Measurements from ENCODE around the gene ARPC5L.

ARPC5L gene

DNA sequence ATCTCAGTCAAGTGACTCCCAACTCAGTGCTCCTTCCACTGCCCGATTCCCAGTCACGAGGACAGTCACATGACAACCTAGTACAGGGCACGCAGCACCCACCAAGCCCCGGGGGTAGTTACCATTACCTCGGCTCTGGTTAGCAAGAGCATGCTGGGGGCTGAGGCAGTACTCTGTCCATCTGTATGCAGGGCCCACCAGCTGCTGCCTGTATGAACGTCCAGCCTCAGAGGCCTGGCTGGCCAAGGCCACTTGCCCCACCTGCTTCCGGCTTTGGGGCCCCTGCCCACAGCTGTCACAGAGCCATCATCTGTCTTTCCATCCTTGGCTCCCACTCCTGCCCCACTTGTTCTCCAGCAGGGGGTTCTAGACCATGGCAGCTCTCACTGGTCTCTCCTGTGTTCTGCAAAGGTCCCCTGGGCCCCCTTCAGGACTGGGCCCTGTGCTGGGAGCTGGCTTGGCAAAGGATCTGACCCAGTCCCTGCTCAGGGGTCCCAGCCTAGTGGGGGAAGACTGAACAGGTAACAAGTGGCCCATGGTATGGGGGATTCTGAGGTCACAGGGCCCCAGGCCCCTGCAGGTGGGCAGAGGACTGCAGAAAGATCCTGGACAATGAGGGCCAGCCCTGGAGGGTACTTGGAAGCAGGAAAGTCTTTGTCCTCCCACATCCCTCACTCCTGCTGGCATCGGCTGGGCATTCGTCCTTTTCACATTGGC lies 3.4 kb upstream of the ARPC5L start:
- TF ChIP-seq, protein P1, sequence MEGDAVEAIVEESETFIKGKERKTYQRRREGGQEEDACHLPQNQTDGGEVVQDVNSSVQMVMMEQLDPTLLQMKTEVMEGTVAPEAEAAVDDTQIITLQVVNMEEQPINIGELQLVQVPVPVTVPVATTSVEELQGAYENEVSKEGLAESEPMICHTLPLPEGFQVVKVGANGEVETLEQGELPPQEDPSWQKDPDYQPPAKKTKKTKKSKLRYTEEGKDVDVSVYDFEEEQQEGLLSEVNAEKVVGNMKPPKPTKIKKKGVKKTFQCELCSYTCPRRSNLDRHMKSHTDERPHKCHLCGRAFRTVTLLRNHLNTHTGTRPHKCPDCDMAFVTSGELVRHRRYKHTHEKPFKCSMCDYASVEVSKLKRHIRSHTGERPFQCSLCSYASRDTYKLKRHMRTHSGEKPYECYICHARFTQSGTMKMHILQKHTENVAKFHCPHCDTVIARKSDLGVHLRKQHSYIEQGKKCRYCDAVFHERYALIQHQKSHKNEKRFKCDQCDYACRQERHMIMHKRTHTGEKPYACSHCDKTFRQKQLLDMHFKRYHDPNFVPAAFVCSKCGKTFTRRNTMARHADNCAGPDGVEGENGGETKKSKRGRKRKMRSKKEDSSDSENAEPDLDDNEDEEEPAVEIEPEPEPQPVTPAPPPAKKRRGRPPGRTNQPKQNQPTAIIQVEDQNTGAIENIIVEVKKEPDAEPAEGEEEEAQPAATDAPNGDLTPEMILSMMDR (IDR thresholded peaks at IDR 0.05; ENCODE audit: insufficient read depth, low read depth, low read length, missing control alignments): peak; percentile 13
- no peak overlapping the region for H3K4me3 ChIP-seq (ENCODE audit: low read depth, low read length)
- DNase-seq (ENCODE audit: low read depth): no peak

DNA sequence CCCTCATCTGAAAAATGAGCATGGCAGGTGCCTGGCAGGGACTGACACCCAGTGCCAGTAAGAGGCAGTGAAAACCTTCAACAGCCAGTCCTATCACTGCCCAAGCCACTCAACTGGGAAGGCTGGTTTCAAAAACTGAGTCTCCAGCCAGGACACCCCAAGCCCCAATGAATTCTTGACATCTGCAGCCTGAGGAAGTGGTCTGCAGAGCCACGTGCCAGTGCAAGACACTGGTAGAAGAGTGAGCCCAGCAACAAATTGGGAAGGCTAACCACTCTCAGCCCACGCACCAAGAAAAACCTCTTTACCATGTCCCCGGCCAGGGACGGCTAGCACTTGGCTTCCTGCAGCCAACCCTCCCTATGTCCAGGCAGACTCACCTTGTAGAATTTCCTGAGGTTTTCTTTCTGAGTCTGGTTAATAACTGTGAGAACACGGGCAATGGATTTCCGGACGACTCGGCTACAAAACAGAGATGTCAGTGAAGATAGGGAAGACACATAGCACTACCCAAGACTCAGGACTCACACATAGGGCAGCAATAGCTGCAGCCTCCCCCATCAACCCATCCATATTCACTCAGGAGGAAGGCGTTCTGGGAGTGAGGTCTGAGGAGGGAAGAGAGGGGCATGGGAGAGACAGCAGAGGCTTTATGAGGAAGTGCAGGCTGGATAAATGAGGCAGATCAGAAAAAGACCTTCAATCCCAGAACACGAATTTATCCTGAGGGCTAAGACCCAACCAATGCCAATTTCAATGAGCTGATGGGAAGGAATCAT lies 1.9 kb upstream of the ARPC5L start:
- TF ChIP-seq, protein P1 (IDR thresholded peaks at IDR 0.05; ENCODE audit: insufficient read depth, low read depth, low read length, missing control alignments): no peak
- peak overlapping the region; percentile 73 for H3K4me3 ChIP-seq (ENCODE audit: low read depth, low read length)
- no peak for DNase-seq (ENCODE audit: low read depth)

DNA sequence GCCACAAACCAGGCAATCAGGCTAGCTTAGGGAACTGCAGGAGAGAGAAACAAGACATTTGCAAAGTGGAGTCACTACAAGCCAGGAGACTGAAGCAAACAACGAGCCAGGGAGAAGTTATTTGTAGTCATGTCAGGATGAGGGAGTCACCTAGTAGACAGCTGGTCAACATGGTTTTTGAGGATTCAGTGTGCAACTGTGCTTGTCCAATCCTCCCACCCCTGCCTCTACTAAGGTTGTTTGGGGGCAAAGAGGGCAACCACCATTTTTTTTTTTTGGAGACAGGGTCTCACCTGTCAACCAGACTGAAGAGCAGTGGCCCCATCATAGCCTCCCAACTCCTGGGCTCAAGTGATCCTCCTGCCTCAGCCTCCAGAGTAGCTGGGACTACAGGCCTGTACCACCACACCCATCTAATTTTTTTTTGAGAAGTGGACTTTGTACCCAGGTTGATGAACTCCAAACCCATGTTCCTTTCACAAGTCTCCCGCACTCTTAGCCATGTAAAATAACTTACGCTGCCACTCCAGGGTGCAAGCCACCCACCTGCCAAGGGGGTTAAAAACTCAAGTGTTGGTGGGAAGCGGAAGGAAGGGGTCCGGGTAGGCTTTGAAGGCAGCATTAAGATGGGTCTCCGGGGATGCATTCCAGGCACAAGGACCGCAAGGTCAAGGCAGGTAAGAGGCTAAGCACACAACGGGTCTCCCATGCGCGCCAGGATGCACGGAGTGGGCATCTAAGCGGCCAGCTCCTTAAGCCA lies 1.2 kb upstream of the ARPC5L start:
- DNase-seq (ENCODE audit: low read depth): no peak
- TF ChIP-seq, protein P1 (IDR thresholded peaks at IDR 0.05; ENCODE audit: insufficient read depth, low read depth, low read length, missing control alignments): no peak
- H3K4me3 ChIP-seq (ENCODE audit: low read depth, low read length): peak overlapping the region; percentile 73

DNA sequence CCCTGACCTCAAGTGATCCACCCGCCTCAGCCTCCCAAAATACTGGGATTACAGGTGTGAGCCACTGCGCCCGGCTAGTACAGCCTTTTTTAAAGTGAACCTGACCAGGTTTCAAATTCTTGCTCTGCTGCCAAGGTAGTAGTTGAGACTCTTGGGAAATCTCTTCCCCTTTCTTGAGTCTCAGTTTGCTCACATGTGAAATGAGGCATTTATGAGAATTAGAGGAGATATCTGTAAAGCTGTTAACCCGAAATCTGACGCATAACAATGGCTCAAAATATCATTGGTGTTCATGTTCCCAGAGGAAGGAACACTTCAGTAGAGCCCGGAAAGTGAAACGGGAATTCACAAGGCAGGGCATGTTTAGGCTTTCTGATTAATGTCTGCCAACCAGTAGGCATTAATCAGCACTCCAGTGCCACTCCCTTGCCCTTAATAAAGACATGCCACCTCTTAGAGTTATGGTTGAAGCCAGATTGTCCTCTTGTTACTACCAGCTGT lies 1.5 kb downstream of the ARPC5L start:
- TF ChIP-seq, protein P1 (IDR thresholded peaks at IDR 0.05; ENCODE audit: insufficient read depth, low read depth, low read length, missing control alignments): no peak
- DNase-seq (ENCODE audit: low read depth): no peak
- no peak overlapping the region for H3K4me3 ChIP-seq (ENCODE audit: low read depth, low read length)

DNA sequence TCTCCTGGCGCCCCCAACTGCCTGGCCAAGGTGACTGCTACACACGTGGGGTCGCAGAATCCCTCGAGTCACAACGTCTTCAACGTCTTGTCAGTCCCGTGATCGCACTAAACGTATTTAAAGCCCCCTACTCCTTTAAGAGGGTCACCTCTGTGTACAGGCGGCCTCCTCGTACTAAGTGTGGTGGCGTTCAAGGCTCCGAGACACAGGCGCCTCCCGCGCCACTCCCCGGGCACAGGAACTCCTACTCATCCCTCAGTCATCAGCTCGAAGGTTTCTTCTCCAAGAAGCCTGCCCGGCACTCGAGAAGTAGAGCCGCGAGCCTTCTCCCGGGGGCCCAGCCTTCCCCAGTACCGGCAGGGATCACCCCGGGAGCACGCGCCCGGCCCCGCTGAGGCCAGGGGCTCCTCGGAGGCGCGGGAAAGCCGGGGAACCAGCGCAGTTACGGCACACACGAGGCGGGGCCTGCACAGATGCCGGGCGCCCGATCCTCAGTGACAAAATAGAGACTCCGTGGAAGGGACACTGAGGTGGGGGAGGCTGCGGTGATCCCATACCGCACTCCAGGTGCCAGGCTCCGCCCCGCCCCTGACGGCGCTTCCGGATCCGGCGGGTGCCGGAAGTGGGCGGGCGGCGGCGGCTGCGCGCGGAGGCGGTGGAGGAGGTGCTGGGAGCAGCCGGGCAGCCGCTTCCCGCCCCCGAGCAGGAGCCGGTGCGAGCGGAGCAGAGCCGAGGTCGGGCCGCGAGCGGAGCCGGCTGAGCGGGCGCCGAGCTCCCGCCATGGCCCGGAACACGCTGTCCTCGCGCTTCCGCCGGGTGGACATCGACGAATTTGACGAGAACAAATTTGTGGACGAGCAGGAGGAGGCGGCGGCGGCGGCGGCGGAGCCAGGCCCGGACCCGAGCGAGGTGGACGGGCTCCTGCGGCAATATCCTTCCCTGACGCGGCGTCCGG lies 6.9 kb downstream of the ARPC5L start:
- H3K4me3 ChIP-seq (ENCODE audit: low read depth, low read length): peak overlapping the region; percentile 93
- TF ChIP-seq, protein P1 (IDR thresholded peaks at IDR 0.05; ENCODE audit: insufficient read depth, low read depth, low read length, missing control alignments): peak; percentile 34
- peak; percentile 95 for DNase-seq (ENCODE audit: low read depth)
